Neural cell (in vitro differentiated cells): ENCODE results near the gene SLCO2B1. TPM values are rescaled to one million over a fixed set of nuclear protein-coding genes. Genes with fewer than 3 reads are reported as not detected.

Source experiments
- H2AFZ ChIP-seq: fragments of 200-600, 300-800 bp; sonication (generic), shearing (Covaris generic); 2 replicates; pipeline ENCODE4 v1.6.0; 2014; ENCODE audit warnings: low read depth, mild to moderate bottlenecking, antibody characterized with exemption, low read length, moderate library complexity
- H3F3A ChIP-seq: fragments of 200-600 bp; shearing (Covaris generic); 2 replicates; pipeline ENCODE4 v1.6.1; 2016; ENCODE audit warnings: mild to moderate bottlenecking, moderate library complexity, mixed read lengths, antibody characterized with exemption, low read length; ENCODE audit not compliant: insufficient read depth, poor library complexity, severe bottlenecking
- H3K27ac ChIP-seq: fragments of 200-600, 300-800 bp; sonication (generic), shearing (Covaris generic); 2 replicates; pipeline ENCODE4 v1.5.1; 2014; ENCODE audit warnings: mild to moderate bottlenecking, low read length, moderate library complexity
- H3K27me3 ChIP-seq: fragments of 300-800, 200-600 bp; sonication (generic), shearing (Covaris generic); 2 replicates; pipeline ENCODE4 v1.6.0; 2014; ENCODE audit warnings: mild to moderate bottlenecking, low read depth, low read length, moderate library complexity; ENCODE audit not compliant: insufficient read depth
- H3K36me3 ChIP-seq: fragments of 300-800, 200-600 bp; sonication (generic), shearing (Covaris generic); 2 replicates; pipeline ENCODE4 v1.5.1; 2014; ENCODE audit warnings: mild to moderate bottlenecking, antibody characterized with exemption, low read length, moderate library complexity; ENCODE audit not compliant: insufficient read depth
- H3K4me2 ChIP-seq: fragments of 300-800, 200-600 bp; sonication (generic), shearing (Covaris generic); 2 replicates; pipeline ENCODE4 v1.6.0; 2014; ENCODE audit warnings: mild to moderate bottlenecking, low read length
- H3K4me3 ChIP-seq: fragments of 300-800, 200-600 bp; sonication (generic), shearing (Covaris generic); 2 replicates; pipeline ENCODE4 v1.5.1; 2014; ENCODE audit warnings: mild to moderate bottlenecking, low read length, moderate library complexity
- H3K79me2 ChIP-seq: fragments of 200-600 bp; shearing (Covaris generic); replicated peaks from 2 replicates; pipeline ENCODE4 v1.6.0; 2014; ENCODE audit warnings: mild to moderate bottlenecking, low read length, moderate library complexity; ENCODE audit not compliant: insufficient read depth
- H3K9ac ChIP-seq: fragments of 300-800, 200-600 bp; sonication (generic), shearing (Covaris generic); 2 replicates; pipeline ENCODE4 v1.6.1; 2016; ENCODE audit warnings: mild to moderate bottlenecking, low read length, mixed read lengths
- H3K9me2 ChIP-seq: fragments of 200-600 bp; shearing (Covaris generic); 2 replicates; pipeline ENCODE4 v1.6.1; 2016; ENCODE audit warnings: mild to moderate bottlenecking, low read length, mixed read lengths; ENCODE audit not compliant: insufficient read depth
- H3K9me3 ChIP-seq: fragments of 200-600, 300-800 bp; sonication (generic), shearing (Covaris generic); 2 replicates; pipeline ENCODE4 v1.6.1; 2016; ENCODE audit warnings: mild to moderate bottlenecking, mixed run types, low read length, moderate library complexity, mixed read lengths
- H4K20me1 ChIP-seq: fragments of 200-600 bp; shearing (Covaris generic); 2 replicates; pipeline ENCODE4 v1.6.1; 2016; ENCODE audit warnings: mild to moderate bottlenecking, mixed run types; ENCODE audit not compliant: insufficient read depth
- CTCF ChIP-seq: fragments of 450-650 bp; IDR thresholded peaks from 2 replicates; pipeline ENCODE4 v1.5.1; 2014; ENCODE audit warnings: antibody characterized with exemption, mild to moderate bottlenecking, moderate library complexity; ENCODE audit not compliant: poor library complexity, severe bottlenecking
- EP300 ChIP-seq: fragments of 450-650 bp; conservative IDR thresholded peaks from 2 replicates; pipeline ENCODE4 v1.6.1; 2014; ENCODE audit warnings: antibody characterized with exemption, mild to moderate bottlenecking, moderate library complexity; ENCODE audit not compliant: poor library complexity, severe bottlenecking
- EZH2 ChIP-seq: fragments of 200-600, 300-800 bp; shearing (Covaris generic), sonication (generic); IDR thresholded peaks from 2 replicates; pipeline ENCODE4 v1.6.1; 2014; ENCODE audit warnings: antibody characterized with exemption, low read length, borderline replicate concordance, mild to moderate bottlenecking; ENCODE audit not compliant: insufficient read depth, poor library complexity, severe bottlenecking
- MXI1 ChIP-seq: fragments of 450-650 bp; conservative IDR thresholded peaks from 2 replicates; pipeline ENCODE4 v1.6.1; 2014; ENCODE audit warnings: antibody characterized with exemption, mild to moderate bottlenecking; ENCODE audit not compliant: poor library complexity, severe bottlenecking
- REST ChIP-seq: IDR thresholded peaks from 2 replicates; pipeline ENCODE4 v1.6.1; 2012; ENCODE audit warnings: borderline replicate concordance
- SMC3 ChIP-seq: fragments of 450-650 bp; conservative IDR thresholded peaks from 2 replicates; pipeline ENCODE4 v1.6.1; 2014; ENCODE audit warnings: antibody characterized with exemption, mild to moderate bottlenecking, moderate library complexity; ENCODE audit not compliant: poor library complexity
- TAF1 ChIP-seq: IDR thresholded peaks from 2 replicates; pipeline ENCODE4 v1.6.1; 2012; ENCODE audit warnings: low read depth
- polyA plus RNA-seq: library from polyadenylated mRNA; depleted of rRNA; stranded (reverse); fragments of >200 nt; gene quantifications from 2 replicates; pipeline ENCODE4 v1.2.3, GENCODE V29; 2014

SLCO2B1 gene
- polyA plus RNA-seq, 1 donor from 2014 or later: not detected

GRCh38 chr11:75204012-75204674 is 53.2 kb downstream of the SLCO2B1 start:
- peaks cover 3% of the 10 kb centered on the region for H3K27me3 ChIP-seq
- no peaks in the 10 kb centered on the region for H3K36me3 ChIP-seq
- H3K9me3 ChIP-seq: no peaks in the 10 kb centered on the region
- H4K20me1 ChIP-seq: no peaks in the 10 kb centered on the region
- H3K4me2 ChIP-seq: no peak overlapping the region
- H3F3A ChIP-seq: no peaks in the 10 kb centered on the region
- H3K79me2 ChIP-seq: no peaks in the 10 kb centered on the region
- H3K4me3 ChIP-seq: no peak overlapping the region
- no peak overlapping the region for H2AFZ ChIP-seq
- no peak overlapping the region for H3K9ac ChIP-seq
- no peaks in the 10 kb centered on the region for H3K9me2 ChIP-seq
- TF ChIP-seq REST (no peak), EZH2 (no peak), TAF1 (no peak), EP300 (no peak), SMC3 (no peak), CTCF (no peak), MXI1 (no peak)
- H3K27ac ChIP-seq: no peak overlapping the region

- Histone ChIP-seq H3K27ac (no peak overlapping the region), H4K20me1 (no peaks in the 10 kb centered on the region), H3K4me2 (no peak overlapping the region), H3K9me2 (no peaks in the 10 kb centered on the region), H3K27me3 (peaks cover 9% of the 10 kb centered on the region), H3K36me3 (no peaks in the 10 kb centered on the region), H2AFZ (no peak overlapping the region), H3K9ac (no peak overlapping the region), H3K79me2 (no peaks in the 10 kb centered on the region), H3K9me3 (no peaks in the 10 kb centered on the region), H3F3A (no peaks in the 10 kb centered on the region), H3K4me3 (no peak overlapping the region)
- TF ChIP-seq CTCF: peak; percentile 29
- no peak for TF ChIP-seq SMC3
Observed at GRCh38 chr11:75204685-75205563, 54.0 kb downstream of the SLCO2B1 start.
